GM12878 (cell line): ENCODE data around the gene FAM111B. TPM values are rescaled to one million over a fixed set of nuclear protein-coding genes. Genes with fewer than 3 reads are reported as not detected.

Experiments used
- ATF7 ChIP-seq: fragments of 450-650 bp; IDR thresholded peaks from 2 replicates; pipeline ENCODE4 v1.6.1; 2016; ENCODE audit warnings: low read depth, mild to moderate bottlenecking
- BCL11A ChIP-seq: IDR thresholded peaks from 2 replicates; pipeline ENCODE4 v1.6.1; 2011; ENCODE audit warnings: low read depth, low read length
- BMI1 ChIP-seq: fragments of 450-650 bp; IDR thresholded peaks from 2 replicates; pipeline ENCODE4 v1.6.1; 2016; ENCODE audit warnings: mild to moderate bottlenecking, moderate library complexity, borderline replicate concordance
- CHD1 ChIP-seq: IDR thresholded peaks from 2 replicates; pipeline ENCODE4 v1.6.1; 2012; ENCODE audit warnings: low read depth, low read length, improper control_type of control experiment
- EED ChIP-seq: sonication (generic); IDR thresholded peaks from 2 replicates; pipeline ENCODE4 v1.6.1; 2016; ENCODE audit warnings: antibody characterized with exemption, low read depth
- EP300 ChIP-seq, 2 experiments: fragments of 150-350 bp in 1 of 2; IDR thresholded peaks; 2 replicates each; pipeline ENCODE4 v1.6.1; 2011 to 2012; ENCODE audit warnings: low read depth in 2 of 2, low read length in 2 of 2, borderline replicate concordance in 1 of 2, improper control_type of control experiment in 1 of 2, inconsistent platforms in 1 of 2; ENCODE audit not compliant: control insufficient read depth in 1 of 2
- ETV6 ChIP-seq, 2 experiments: fragments of 450-650 bp in 1 of 2; IDR thresholded peaks in 1 of 2; conservative IDR thresholded peaks in 1 of 2; 2 replicates each; pipeline ENCODE4 v1.6.1; 2014; ENCODE audit warnings: antibody characterized with exemption in 1 of 2, borderline replicate concordance in 1 of 2, low read depth in 1 of 2, mild to moderate bottlenecking in 1 of 2, moderate library complexity in 1 of 2
- FOS ChIP-seq: IDR thresholded peaks from 3 replicates; pipeline ENCODE4 v1.6.1; 2011; ENCODE audit warnings: borderline replicate concordance; ENCODE audit not compliant: insufficient read length; ENCODE audit errors: extremely low read depth
- GABPA ChIP-seq: IDR thresholded peaks from 2 replicates; pipeline ENCODE4 v1.6.1; 2014; ENCODE audit warnings: antibody characterized with exemption, low read depth, mild to moderate bottlenecking, inconsistent platforms
- HDAC6 ChIP-seq: fragments of 200-600 bp; sonication (generic); IDR thresholded peaks from one replicate; pipeline ENCODE4 v1.8.0; 2017; ENCODE audit warnings: antibody characterized with exemption; ENCODE audit not compliant: unreplicated experiment
- HDGF ChIP-seq: fragments of 450-650 bp; IDR thresholded peaks from 2 replicates; pipeline ENCODE4 v1.6.1; 2016; ENCODE audit warnings: antibody characterized with exemption
- IKZF2 ChIP-seq, 2 experiments: fragments of 450-650 bp; IDR thresholded peaks; 2 replicates each; pipeline ENCODE4 v1.6.1; 2017; ENCODE audit warnings: mild to moderate bottlenecking in 2 of 2, moderate library complexity in 2 of 2
- KAT2A ChIP-seq: conservative IDR thresholded peaks from 2 replicates; pipeline ENCODE4 v1.6.1; 2011; ENCODE audit warnings: low read depth, low read length; ENCODE audit not compliant: control insufficient read depth
- KLF5 ChIP-seq: fragments of 450-650 bp; IDR thresholded peaks from 2 replicates; pipeline ENCODE4 v1.6.1; 2014; ENCODE audit warnings: mild to moderate bottlenecking; ENCODE audit not compliant: partially characterized antibody
- MEF2B ChIP-seq: fragments of 450-650 bp; IDR thresholded peaks from 2 replicates; pipeline ENCODE4 v1.6.1; 2018; ENCODE audit warnings: mild to moderate bottlenecking, moderate library complexity; ENCODE audit not compliant: partially characterized antibody, poor library complexity, severe bottlenecking
- MTA3 ChIP-seq: IDR thresholded peaks from 2 replicates; pipeline ENCODE4 v1.6.1; 2012; ENCODE audit warnings: low read length, inconsistent platforms, borderline replicate concordance
- NFYB ChIP-seq: IDR thresholded peaks from 2 replicates; pipeline ENCODE4 v1.6.1; 2011; ENCODE audit warnings: low read depth, mild to moderate bottlenecking, low read length, improper control_type of control experiment, moderate library complexity; ENCODE audit not compliant: insufficient read depth
- NR2F1 ChIP-seq: fragments of 450-650 bp; conservative IDR thresholded peaks from 2 replicates; pipeline ENCODE4 v1.6.1; 2017; ENCODE audit warnings: mild to moderate bottlenecking
- PAX5 ChIP-seq: IDR thresholded peaks from 2 replicates; pipeline ENCODE4 v1.6.1; 2011; ENCODE audit warnings: low read depth, low read length, borderline replicate concordance
- PAX8 ChIP-seq: fragments of 450-650 bp; IDR thresholded peaks from 2 replicates; pipeline ENCODE4 v1.6.1; 2017; ENCODE audit warnings: mild to moderate bottlenecking, moderate library complexity
- POLR2AphosphoS5 ChIP-seq: IDR thresholded peaks from 2 replicates; pipeline ENCODE4 v1.6.1; 2011; ENCODE audit warnings: mild to moderate bottlenecking, low read length, inconsistent platforms
- RAD51 ChIP-seq: fragments of 450-650 bp; IDR thresholded peaks from 2 replicates; pipeline ENCODE4 v1.6.1; 2016; ENCODE audit warnings: moderate library complexity, mild to moderate bottlenecking, inconsistent platforms
- RB1 ChIP-seq: fragments of 450-650 bp; formaldehyde crosslinking; IDR thresholded peaks from 2 replicates; pipeline ENCODE4 v1.6.1; 2017; ENCODE audit warnings: mild to moderate bottlenecking, borderline replicate concordance
- RELA ChIP-seq: fragments of 450-650 bp; IDR thresholded peaks from 2 replicates; pipeline ENCODE4 v1.8.0; 2014; ENCODE audit warnings: borderline replicate concordance; ENCODE audit not compliant: partially characterized antibody
- SUPT20H ChIP-seq: IDR thresholded peaks from 2 replicates; pipeline ENCODE4 v1.6.1; 2011; ENCODE audit warnings: low read depth, mild to moderate bottlenecking, low read length, moderate library complexity, borderline replicate concordance; ENCODE audit not compliant: control insufficient read depth
- TCF12 ChIP-seq: IDR thresholded peaks from 2 replicates; pipeline ENCODE4 v1.6.1; 2011; ENCODE audit warnings: low read depth, mild to moderate bottlenecking, low read length
- WRNIP1 ChIP-seq: IDR thresholded peaks from 2 replicates; pipeline ENCODE4 v1.6.1; 2011; ENCODE audit warnings: low read depth, low read length, improper control_type of control experiment, borderline replicate concordance
- YBX1 ChIP-seq: fragments of 450-650 bp; IDR thresholded peaks from 2 replicates; pipeline ENCODE4 v1.6.1; 2016; ENCODE audit warnings: antibody characterized with exemption
- ZBED1 ChIP-seq: IDR thresholded peaks from 2 replicates; pipeline ENCODE4 v1.6.1; 2016; ENCODE audit warnings: borderline replicate concordance
- ZNF217 ChIP-seq: fragments of 450-650 bp; IDR thresholded peaks from 2 replicates; pipeline ENCODE4 v1.6.1; 2017; ENCODE audit warnings: antibody characterized with exemption, mild to moderate bottlenecking
- polyA plus RNA-seq, 11 experiments: library from polyadenylated mRNA; depleted of rRNA in 4 of 11; unstranded in 6 of 11; stranded (reverse) in 5 of 11; fragments of >200 nt; fragmentation: Nextera tagmentation in 4 of 11; fragmentation: Illumina TruSeq in 1 of 11; extraction: Ambion mirVana in 4 of 11; extraction: Trizol in 1 of 11; gene quantifications; 1 replicate in 1 of 11; 2 replicates in 10 of 11; pipeline versions ENCODE4 v1.2.1 to v1.2.3, GENCODE V29; 2011 to 2016; ENCODE audit warnings: inconsistent platforms in 2 of 11, missing spikeins in 2 of 11, low read depth in 1 of 11
- total RNA-seq, 4 experiments: library from RNA; depleted of rRNA in 3 of 4; stranded (reverse); fragments of >200 nt in 3 of 4; fragmentation: Illumina TruSeq in 1 of 4; extraction: Trizol in 1 of 4; gene quantifications; 2 replicates each; pipeline versions ENCODE4 v1.2.1 to v1.2.3, GENCODE V29; 2013 to 2021
- TF ChIP-seq, protein P1 (sequence below): fragments of 450-650 bp; IDR thresholded peaks from 2 replicates; pipeline ENCODE4 v1.6.1; 2017; ENCODE audit warnings: low read depth, mild to moderate bottlenecking, moderate library complexity
- TF ChIP-seq, protein P2 (sequence below): IDR thresholded peaks from 2 replicates; pipeline ENCODE4 v1.6.1; 2011; ENCODE audit warnings: low read depth, low read length, improper control_type of control experiment, borderline replicate concordance

The FAM111B gene
- total and polyA plus RNA-seq, 10 of the 15 experiments (the other 5 are each of a cell fraction or from before 2014, with no cell fraction given), result 35.9 to 97.2 (median 62.1) TPM

DNA sequence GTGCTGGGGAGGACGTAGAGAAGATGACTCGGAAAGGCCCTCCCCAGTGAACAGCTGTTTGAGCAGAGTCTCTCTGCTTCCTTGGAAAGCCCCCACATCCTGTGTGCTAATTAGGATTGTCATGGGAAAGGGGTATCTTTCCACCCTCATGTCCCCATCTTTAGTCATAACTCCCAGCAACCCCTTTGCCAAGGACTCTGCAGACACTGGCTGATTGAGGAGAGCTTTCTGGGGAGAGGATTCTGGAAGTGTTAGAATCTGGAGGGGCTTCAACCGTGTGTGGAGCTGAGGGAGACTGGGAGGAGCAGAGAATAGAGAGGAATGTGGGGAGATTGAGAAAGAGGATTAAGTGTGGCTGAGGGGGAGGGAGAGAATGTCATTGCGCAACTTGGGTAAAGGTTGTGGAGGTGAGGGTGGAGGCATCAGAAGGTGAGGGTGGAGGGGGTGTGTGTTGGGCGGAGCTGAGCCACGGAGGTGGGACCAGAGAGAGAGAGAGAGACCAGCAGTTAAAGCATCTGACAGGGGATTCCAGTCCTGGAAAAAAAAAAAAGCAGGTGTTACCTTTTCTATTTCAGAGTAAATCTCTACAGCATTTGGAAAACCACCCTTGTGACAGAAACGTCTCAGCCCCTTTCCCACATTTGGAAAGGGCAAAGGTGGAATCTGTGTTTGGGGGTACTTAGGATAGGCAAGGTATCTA is 67.1 kb downstream of the FAM111B start (continued):
- TF ChIP-seq, protein P1, sequence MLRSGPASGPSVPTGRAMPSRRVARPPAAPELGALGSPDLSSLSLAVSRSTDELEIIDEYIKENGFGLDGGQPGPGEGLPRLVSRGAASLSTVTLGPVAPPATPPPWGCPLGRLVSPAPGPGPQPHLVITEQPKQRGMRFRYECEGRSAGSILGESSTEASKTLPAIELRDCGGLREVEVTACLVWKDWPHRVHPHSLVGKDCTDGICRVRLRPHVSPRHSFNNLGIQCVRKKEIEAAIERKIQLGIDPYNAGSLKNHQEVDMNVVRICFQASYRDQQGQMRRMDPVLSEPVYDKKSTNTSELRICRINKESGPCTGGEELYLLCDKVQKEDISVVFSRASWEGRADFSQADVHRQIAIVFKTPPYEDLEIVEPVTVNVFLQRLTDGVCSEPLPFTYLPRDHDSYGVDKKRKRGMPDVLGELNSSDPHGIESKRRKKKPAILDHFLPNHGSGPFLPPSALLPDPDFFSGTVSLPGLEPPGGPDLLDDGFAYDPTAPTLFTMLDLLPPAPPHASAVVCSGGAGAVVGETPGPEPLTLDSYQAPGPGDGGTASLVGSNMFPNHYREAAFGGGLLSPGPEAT, result peak; percentile 90
- TF ChIP-seq NR2F1 (peak; percentile 42; the same call in 1 of the 2 replicates), KLF5 (no peak), CHD1 (no peak), RB1 (no peak), ATF7 (peak; percentile 45), SUPT20H (no peak), HDGF (peak; percentile 98), FOS (no peak), EP300 (IDR thresholded peaks at IDR 0.05; ENCODE audit: borderline replicate concordance in 1 of 2, control insufficient read depth in 1 of 2, low read depth in 2 of 2, low read length in 2 of 2) (no peak), BMI1 (no peak), GABPA (no peak), MTA3 (no peak; the same call in 1 of the 2 replicates), ZBED1 (no peak), ETV6 (conservative IDR thresholded peaks at IDR 0.05 in 1 of 2, IDR thresholded peaks at IDR 0.05 in 1 of 2; ENCODE audit: borderline replicate concordance in 1 of 2, low read depth in 1 of 2) (no peak), PAX5 (no peak), NFYB (no peak), HDAC6 (no peak), YBX1 (no peak), MEF2B (no peak), KAT2A (no peak), RAD51 (no peak), POLR2AphosphoS5 (peak; percentile 66), PAX8 (no peak), IKZF2 (IDR thresholded peaks at IDR 0.05) (peak; percentile 78 to 84), EED (peak; percentile 53), BCL11A (no peak; the same call in 1 of the 2 replicates), ZNF217 (no peak), RELA (peak; percentile 75), TCF12 (peak; percentile 39; the same call in 1 of the 2 replicates), WRNIP1 (no peak)
- TF ChIP-seq, protein P2, sequence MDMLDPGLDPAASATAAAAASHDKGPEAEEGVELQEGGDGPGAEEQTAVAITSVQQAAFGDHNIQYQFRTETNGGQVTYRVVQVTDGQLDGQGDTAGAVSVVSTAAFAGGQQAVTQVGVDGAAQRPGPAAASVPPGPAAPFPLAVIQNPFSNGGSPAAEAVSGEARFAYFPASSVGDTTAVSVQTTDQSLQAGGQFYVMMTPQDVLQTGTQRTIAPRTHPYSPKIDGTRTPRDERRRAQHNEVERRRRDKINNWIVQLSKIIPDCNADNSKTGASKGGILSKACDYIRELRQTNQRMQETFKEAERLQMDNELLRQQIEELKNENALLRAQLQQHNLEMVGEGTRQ, result no peak
